RWPE2 (cell line): Measurements from ENCODE around the gene TMEM207.
A peak's percentile ranks its signal among the peaks of the same experiment; 100 is the strongest.

ENCODE experiments used
- ATAC-seq: fragments of 200-7000 bp; cut with Tn5 transposase; 3 replicates; pipeline ENCODE4 v1.9.1; 2021; ENCODE audit warnings: low read depth
- DNase-seq: peaks from one replicate; pipeline ENCODE4 v3.0.0-alpha.2; 2020; ENCODE audit warnings: low spot score
- H3K27ac ChIP-seq: fragments of 450-650 bp; 2 replicates; pipeline ENCODE4 v1.5.1; 2017; ENCODE audit warnings: mild to moderate bottlenecking; ENCODE audit not compliant: poor library complexity, severe bottlenecking
- H3K27me3 ChIP-seq: fragments of 250-450 bp; sonication (Bioruptor Pico); 2 replicates; pipeline ENCODE4 v1.5.1; 2021; ENCODE audit warnings: mild to moderate bottlenecking, moderate library complexity; ENCODE audit not compliant: insufficient read depth, poor library complexity, severe bottlenecking
- H3K36me3 ChIP-seq: fragments of 250-450 bp; sonication (Bioruptor Pico); 2 replicates; pipeline ENCODE4 v1.5.1; 2020; ENCODE audit warnings: low read depth, mild to moderate bottlenecking, moderate library complexity
- H3K4me1 ChIP-seq: fragments of 250-450 bp; sonication (Bioruptor Pico); 2 replicates; pipeline ENCODE4 v1.5.1; 2021; ENCODE audit warnings: mild to moderate bottlenecking, moderate library complexity; ENCODE audit not compliant: insufficient read depth, poor library complexity, severe bottlenecking
- H3K4me3 ChIP-seq: fragments of 250-450 bp; sonication (Bioruptor Pico); 2 replicates; pipeline ENCODE4 v1.5.1; 2021; ENCODE audit warnings: mild to moderate bottlenecking, moderate library complexity; ENCODE audit not compliant: severe bottlenecking
- H3K9me3 ChIP-seq: fragments of 250-450 bp; sonication (Bioruptor Pico); 2 replicates; pipeline ENCODE4 v1.5.1; 2021; ENCODE audit warnings: mild to moderate bottlenecking, moderate library complexity; ENCODE audit not compliant: severe bottlenecking
- TF ChIP-seq, protein P1 (sequence below): fragments of 450-650 bp; IDR thresholded peaks from one replicate; pipeline ENCODE4 v1.5.1; 2017; ENCODE audit warnings: mild to moderate bottlenecking, moderate library complexity; ENCODE audit not compliant: poor library complexity, severe bottlenecking

Gene TMEM207

DNA sequence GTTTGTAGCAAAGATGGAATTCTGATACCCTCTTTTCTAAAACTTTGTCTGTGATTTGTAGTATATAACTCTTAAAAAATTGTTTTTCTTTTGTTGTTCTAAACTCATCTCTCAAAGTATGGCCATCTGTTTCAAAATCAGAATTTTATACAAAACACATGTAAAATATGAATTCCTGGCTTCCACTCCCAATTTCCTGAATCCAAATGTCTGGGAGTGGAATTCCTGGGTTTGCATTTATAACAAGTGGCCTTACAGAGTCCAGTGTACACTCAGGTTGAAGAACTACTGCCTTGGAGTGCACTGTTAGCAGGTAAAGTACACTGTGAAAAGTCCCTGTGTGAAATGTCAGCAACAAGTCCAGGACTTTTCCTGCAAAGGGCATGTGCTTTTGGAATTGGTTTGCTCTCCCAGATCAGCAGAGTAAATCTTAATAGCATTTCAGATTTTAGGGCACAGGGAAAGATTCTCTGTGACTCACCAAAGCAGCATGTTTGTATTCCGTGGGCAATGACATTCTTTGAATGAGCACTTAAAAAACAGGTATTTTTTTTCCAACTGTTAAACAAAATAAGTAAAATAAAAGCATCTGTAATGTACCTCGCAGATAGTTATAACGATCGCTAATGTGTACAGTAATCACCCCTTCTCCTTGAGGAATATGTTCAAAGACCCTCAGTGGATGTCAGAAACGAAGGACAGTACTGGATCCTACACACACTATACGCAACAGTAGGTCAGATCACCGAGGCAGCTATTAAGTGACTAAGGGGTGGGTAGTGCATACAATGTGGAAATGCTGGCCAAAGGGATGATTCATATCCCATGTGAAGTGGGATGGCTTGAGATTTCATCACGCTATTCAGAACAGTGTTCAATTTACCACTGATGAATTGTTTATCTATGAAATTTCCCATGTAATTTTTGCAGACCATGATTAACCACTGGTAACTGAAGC lies 63.7 kb downstream of the TMEM207 start:
- no peaks in the 10 kb centered on the region for H3K9me3 ChIP-seq
- peak; percentile 90 for ATAC-seq
- H3K36me3 ChIP-seq = no peaks in the 10 kb centered on the region
- H3K27me3 ChIP-seq = no peaks in the 10 kb centered on the region
- no peak overlapping the region for H3K4me3 ChIP-seq
- peak overlapping the region; percentile 85 for H3K27ac ChIP-seq
- TF ChIP-seq, protein P1, sequence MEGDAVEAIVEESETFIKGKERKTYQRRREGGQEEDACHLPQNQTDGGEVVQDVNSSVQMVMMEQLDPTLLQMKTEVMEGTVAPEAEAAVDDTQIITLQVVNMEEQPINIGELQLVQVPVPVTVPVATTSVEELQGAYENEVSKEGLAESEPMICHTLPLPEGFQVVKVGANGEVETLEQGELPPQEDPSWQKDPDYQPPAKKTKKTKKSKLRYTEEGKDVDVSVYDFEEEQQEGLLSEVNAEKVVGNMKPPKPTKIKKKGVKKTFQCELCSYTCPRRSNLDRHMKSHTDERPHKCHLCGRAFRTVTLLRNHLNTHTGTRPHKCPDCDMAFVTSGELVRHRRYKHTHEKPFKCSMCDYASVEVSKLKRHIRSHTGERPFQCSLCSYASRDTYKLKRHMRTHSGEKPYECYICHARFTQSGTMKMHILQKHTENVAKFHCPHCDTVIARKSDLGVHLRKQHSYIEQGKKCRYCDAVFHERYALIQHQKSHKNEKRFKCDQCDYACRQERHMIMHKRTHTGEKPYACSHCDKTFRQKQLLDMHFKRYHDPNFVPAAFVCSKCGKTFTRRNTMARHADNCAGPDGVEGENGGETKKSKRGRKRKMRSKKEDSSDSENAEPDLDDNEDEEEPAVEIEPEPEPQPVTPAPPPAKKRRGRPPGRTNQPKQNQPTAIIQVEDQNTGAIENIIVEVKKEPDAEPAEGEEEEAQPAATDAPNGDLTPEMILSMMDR = no peak
- peaks cover 36% of the 10 kb centered on the region for H3K4me1 ChIP-seq
- DNase-seq = peak; percentile 75

- Histone ChIP-seq H3K27ac (peak overlapping the region; percentile 81), H3K36me3 (no peaks in the 10 kb centered on the region), H3K4me3 (no peak overlapping the region), H3K9me3 (no peaks in the 10 kb centered on the region), H3K4me1 (peaks cover 36% of the 10 kb centered on the region), H3K27me3 (no peaks in the 10 kb centered on the region)
- peak; percentile 74 for ATAC-seq
- DNase-seq = no peak
- TF ChIP-seq, protein P1 = peak; percentile 97
These were observed 65.4 kb downstream of the TMEM207 start for GRCh38 chr3:190384309-190384756.

GRCh38 chr3:190382082-190382481 lies 67.6 kb downstream of the TMEM207 start:
- DNase-seq (no peak), ATAC-seq (peak; percentile 58)
- H3K4me3 ChIP-seq = no peak overlapping the region
- TF ChIP-seq, protein P1 = no peak
- peaks cover 48% of the 10 kb centered on the region for H3K4me1 ChIP-seq
- H3K36me3 ChIP-seq = no peaks in the 10 kb centered on the region
- H3K9me3 ChIP-seq = no peaks in the 10 kb centered on the region
- H3K27ac ChIP-seq = peak overlapping the region; percentile 81
- no peaks in the 10 kb centered on the region for H3K27me3 ChIP-seq

DNA sequence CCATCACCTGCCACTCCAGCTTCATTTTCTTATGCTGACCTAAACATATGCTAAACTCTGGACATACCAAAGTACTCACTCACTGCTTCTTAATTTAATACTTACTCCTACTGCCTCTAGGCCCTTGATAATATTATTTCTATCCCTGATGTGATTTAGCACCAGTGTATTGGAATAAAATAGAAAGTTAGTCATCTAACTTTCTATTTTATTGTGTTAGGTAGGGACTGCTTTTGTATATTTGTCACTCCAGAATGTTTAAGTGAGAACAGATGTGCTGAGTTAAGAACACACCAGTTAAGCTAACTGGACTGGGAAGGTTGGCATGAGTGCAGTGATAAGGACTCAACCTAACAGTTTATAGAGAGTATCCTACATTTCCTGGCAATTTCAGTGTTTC lies 68.3 kb downstream of the TMEM207 start:
- H3K9me3 ChIP-seq = no peaks in the 10 kb centered on the region
- H3K27ac ChIP-seq = peak overlapping the region; percentile 81
- TF ChIP-seq, protein P1 = no peak
- H3K27me3 ChIP-seq = no peaks in the 10 kb centered on the region
- ATAC-seq (no peak), DNase-seq (no peak)
- peaks cover 42% of the 10 kb centered on the region for H3K4me1 ChIP-seq
- H3K36me3 ChIP-seq = no peaks in the 10 kb centered on the region
- no peak overlapping the region for H3K4me3 ChIP-seq

- DNase-seq (no peak), ATAC-seq (no peak)
- peaks cover 36% of the 10 kb centered on the region for H3K4me1 ChIP-seq
- no peaks in the 10 kb centered on the region for H3K36me3 ChIP-seq
- TF ChIP-seq, protein P1 = no peak
- H3K9me3 ChIP-seq = no peaks in the 10 kb centered on the region
- H3K4me3 ChIP-seq = no peak overlapping the region
- H3K27me3 ChIP-seq = no peaks in the 10 kb centered on the region
- H3K27ac ChIP-seq = no peak overlapping the region
These were observed 69.5 kb downstream of the TMEM207 start for GRCh38 chr3:190380184-190380583.
